Endothelial cell of umbilical vein (primary cell): ENCODE measurements around the gene FMO5. TPM values are rescaled to one million over a fixed set of nuclear protein-coding genes. Genes with fewer than 3 reads are reported as not detected.

ENCODE experiments used
- BruUV-seq: library from RNA; stranded (reverse); fragments of 400-500 nt; replicated peaks from 2 replicates; lab custom pipeline; 2021; lab: Mats Ljungman, UMichigan
- CTCF ChIA-PET: fragments of 300-600, 350-600 bp; sonication (Branson Sonifier 250); formaldehyde crosslinking; loops from one replicate; lab custom pipeline; 2021; ENCODE audit warnings: antibody characterized with exemption, inconsistent platforms; lab: Charles Lee
- POLR2A ChIA-PET: fragments of 300-600, 350-600 bp; sonication (Branson Sonifier 250); formaldehyde crosslinking; loops from one replicate; lab custom pipeline; 2021; ENCODE audit warnings: antibody characterized with exemption, inconsistent platforms; lab: Charles Lee
- DNase-seq: peaks from one replicate; pipeline ENCODE4 v3.0.0-alpha.2; 2011; ENCODE audit warnings: low read depth, low spot score
- FAIRE-seq: peaks from 2 replicates; lab custom pipeline; 2011; peaks lifted over from hg19 to GRCh38; lab: Jason Lieb, UNC
- H2AFZ ChIP-seq: 2 replicates; pipeline ENCODE4 v1.6.0; 2012; ENCODE audit warnings: low read depth, low read length, control low read depth, inconsistent platforms
- H3K27ac ChIP-seq: 2 replicates; pipeline ENCODE4 v1.5.1; 2011; ENCODE audit warnings: low read depth, mild to moderate bottlenecking, control low read depth, low read length, moderate library complexity; ENCODE audit not compliant: insufficient read depth
- H3K27me3 ChIP-seq, 2 experiments: 2 replicates each; pipeline versions ENCODE4 v1.6.0 to v1.6.1; 2011; ENCODE audit warnings: low read length in 2 of 2, mixed read lengths in 1 of 2; ENCODE audit not compliant: control insufficient read depth in 2 of 2, insufficient read depth in 2 of 2
- H3K36me3 ChIP-seq, 2 experiments: 2 replicates in 1 of 2; 3 replicates in 1 of 2; pipeline ENCODE4 v1.5.1; 2011; ENCODE audit warnings: low read length in 2 of 2, mild to moderate bottlenecking in 1 of 2, moderate library complexity in 1 of 2; ENCODE audit not compliant: control insufficient read depth in 2 of 2, insufficient read depth in 2 of 2; ENCODE audit errors: extremely low read depth in 1 of 2
- H3K4me1 ChIP-seq: 3 replicates; pipeline ENCODE4 v1.5.1; 2011; ENCODE audit warnings: mild to moderate bottlenecking, low read length; ENCODE audit not compliant: control insufficient read depth, insufficient read depth; ENCODE audit errors: extremely low read depth
- H3K4me2 ChIP-seq: 2 replicates; pipeline ENCODE4 v1.6.1; 2011; ENCODE audit warnings: low read length, control low read depth, mixed read lengths; ENCODE audit not compliant: insufficient read depth
- H3K4me3 ChIP-seq, 3 experiments: fragments of 200-600 bp in 1 of 3; sonication (generic), shearing (Covaris generic) in 1 of 3; replicated peaks in 1 of 3; 2 replicates each; pipeline ENCODE4 v1.5.1; 2011 to 2016; ENCODE audit warnings: control low read depth in 3 of 3, low read length in 3 of 3, mild to moderate bottlenecking in 2 of 3, inconsistent platforms in 1 of 3, low read depth in 1 of 3, moderate library complexity in 1 of 3; ENCODE audit not compliant: insufficient read depth in 1 of 3
- H3K79me2 ChIP-seq: 2 replicates; pipeline ENCODE4 v1.6.0; 2012; ENCODE audit warnings: low read length, inconsistent platforms; ENCODE audit not compliant: control insufficient read depth, insufficient read depth
- H3K9ac ChIP-seq: replicated peaks from 2 replicates; pipeline ENCODE3; 2011; ENCODE audit warnings: low read length, control low read depth; ENCODE audit not compliant: insufficient read depth; ENCODE audit errors: extremely low read depth
- H3K9me1 ChIP-seq: replicated peaks from 3 replicates; pipeline ENCODE4 v1.6.0; 2011; ENCODE audit warnings: mild to moderate bottlenecking, low read length; ENCODE audit not compliant: control insufficient read depth, insufficient read depth; ENCODE audit errors: extremely low read depth
- H3K9me3 ChIP-seq: replicated peaks from 2 replicates; pipeline ENCODE4 v1.5.1; 2012; ENCODE audit warnings: low read length, inconsistent platforms; ENCODE audit not compliant: control insufficient read depth, insufficient read depth
- H4K20me1 ChIP-seq: replicated peaks from 2 replicates; pipeline ENCODE3; 2011; ENCODE audit warnings: mild to moderate bottlenecking, low read length; ENCODE audit not compliant: control insufficient read depth, insufficient read depth; ENCODE audit errors: extremely low read depth
- EZH2 ChIP-seq: IDR thresholded peaks from 2 replicates; pipeline ENCODE4 v1.6.1; 2012; ENCODE audit warnings: borderline replicate concordance, low read depth, mild to moderate bottlenecking, moderate library complexity, low read length, inconsistent platforms; ENCODE audit not compliant: severe bottlenecking
- FOS ChIP-seq: IDR thresholded peaks from 2 replicates; pipeline ENCODE4 v1.6.1; 2011; ENCODE audit warnings: mild to moderate bottlenecking, low read length, moderate library complexity, borderline replicate concordance; ENCODE audit not compliant: insufficient read depth
- GATA2 ChIP-seq: IDR thresholded peaks from 2 replicates; pipeline ENCODE4 v1.7.0; 2011; ENCODE audit warnings: low read depth, mild to moderate bottlenecking, moderate library complexity, mixed read lengths, low read length; ENCODE audit not compliant: insufficient read length, insufficient read depth
- JUN ChIP-seq: IDR thresholded peaks from 2 replicates; pipeline ENCODE4 v1.6.1; 2011; ENCODE audit warnings: borderline replicate concordance, low read depth; ENCODE audit not compliant: insufficient read length, insufficient read depth
- MAX ChIP-seq: IDR thresholded peaks from 2 replicates; pipeline ENCODE4 v1.6.1; 2011; ENCODE audit not compliant: insufficient read depth, insufficient read length
- MYC ChIP-seq: IDR thresholded peaks from one replicate; pipeline ENCODE4 v1.6.1; 2011; ENCODE audit warnings: mild to moderate bottlenecking, low read depth, low read length
- POLR2A ChIP-seq: IDR thresholded peaks from 2 replicates; pipeline ENCODE4 v1.6.1; 2012; ENCODE audit warnings: low read depth, mild to moderate bottlenecking, control low read depth, low read length
- POLR2AphosphoS5 ChIP-seq: IDR thresholded peaks from 2 replicates; pipeline ENCODE4 v1.6.1; 2012; ENCODE audit warnings: low read depth, mild to moderate bottlenecking, control low read depth, low read length, moderate library complexity; ENCODE audit not compliant: insufficient read depth
- dilution Hi-C: fragments of 300-500 bp; cut with MboI; formaldehyde crosslinking; loops from one replicate; pipeline ENCODE4 v1.15.0; 2019; ENCODE audit warnings: low sequenced_read_pairs; ENCODE audit not compliant: extremely low pct_ligation_motif_present
- intact Hi-C: fragments of 100-400 bp; cut with micrococcal nuclease; formaldehyde crosslinking; loops from one replicate; pipeline ENCODE4 v1.10.0; 2022
- polyA plus RNA-seq, 4 experiments: library from polyadenylated mRNA; depleted of rRNA in 3 of 4; stranded (reverse) in 3 of 4; unstranded in 1 of 4; fragments of >200 nt; gene quantifications; 2 replicates each; pipeline versions ENCODE4 v1.2.1 to v1.2.3, GENCODE V29; 2011 to 2012; ENCODE audit warnings: missing spikeins in 1 of 4
- total RNA-seq: library from RNA; stranded (reverse); gene quantifications from 2 replicates; pipeline ENCODE4 v1.2.3, GENCODE V29; 2021
- TF ChIP-seq, protein P1 (sequence below), 2 donors: IDR thresholded peaks; 1 replicate in 1 of 2; 2 replicates in 1 of 2; pipeline ENCODE4 v1.5.1; 2011; ENCODE audit warnings: low read length in 2 of 2, mild to moderate bottlenecking in 2 of 2, moderate library complexity in 2 of 2, control low read depth in 1 of 2, inconsistent platforms in 1 of 2, low read depth in 1 of 2; ENCODE audit not compliant: insufficient read depth in 1 of 2; ENCODE audit errors: extremely low read depth in 1 of 2

FMO5 gene
- total and polyA plus RNA-seq, 2 donors (not counting 3 experiments of a cell fraction or from before 2014, with no cell fraction given) = 0.48 to 0.60 TPM

GRCh38 chr1:147238925-147239820 lies 14.0 kb upstream of the FMO5 start:
- intact Hi-C loops = no loop called here
- CTCF ChIA-PET = interaction anchor here (1.4 kb wide), 1 partner anchor 14 kb away, joined by 6 read pairs; the partner anchor contains the start of gene FMO5
- POLR2A ChIA-PET = no interaction called here

More at GRCh38 chr1:147238925-147239820, 14.0 kb upstream of the FMO5 start:
- TF ChIP-seq POLR2A = no peak
- TF ChIP-seq POLR2AphosphoS5 = no peak
- TF ChIP-seq FOS = no peak
- TF ChIP-seq GATA2 = no peak
- TF ChIP-seq, protein P1, sequence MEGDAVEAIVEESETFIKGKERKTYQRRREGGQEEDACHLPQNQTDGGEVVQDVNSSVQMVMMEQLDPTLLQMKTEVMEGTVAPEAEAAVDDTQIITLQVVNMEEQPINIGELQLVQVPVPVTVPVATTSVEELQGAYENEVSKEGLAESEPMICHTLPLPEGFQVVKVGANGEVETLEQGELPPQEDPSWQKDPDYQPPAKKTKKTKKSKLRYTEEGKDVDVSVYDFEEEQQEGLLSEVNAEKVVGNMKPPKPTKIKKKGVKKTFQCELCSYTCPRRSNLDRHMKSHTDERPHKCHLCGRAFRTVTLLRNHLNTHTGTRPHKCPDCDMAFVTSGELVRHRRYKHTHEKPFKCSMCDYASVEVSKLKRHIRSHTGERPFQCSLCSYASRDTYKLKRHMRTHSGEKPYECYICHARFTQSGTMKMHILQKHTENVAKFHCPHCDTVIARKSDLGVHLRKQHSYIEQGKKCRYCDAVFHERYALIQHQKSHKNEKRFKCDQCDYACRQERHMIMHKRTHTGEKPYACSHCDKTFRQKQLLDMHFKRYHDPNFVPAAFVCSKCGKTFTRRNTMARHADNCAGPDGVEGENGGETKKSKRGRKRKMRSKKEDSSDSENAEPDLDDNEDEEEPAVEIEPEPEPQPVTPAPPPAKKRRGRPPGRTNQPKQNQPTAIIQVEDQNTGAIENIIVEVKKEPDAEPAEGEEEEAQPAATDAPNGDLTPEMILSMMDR (IDR thresholded peaks at IDR 0.05; ENCODE audit: extremely low read depth in 1 of 2, insufficient read depth in 1 of 2, low read depth in 1 of 2, low read length in 2 of 2) = no peak
- TF ChIP-seq JUN = no peak
- no peak for TF ChIP-seq MYC
- no peak for TF ChIP-seq MAX
- no peak for TF ChIP-seq EZH2
- DNase-seq = no peak
- no peak for FAIRE-seq
- Histone ChIP-seq H3K9me1 (no peaks in the 10 kb centered on the region), H3K27me3 (peaks cover 2 to 3% of the 10 kb centered on the region in 2 experiments), H3K4me1 (peaks cover 7% of the 10 kb centered on the region), H3K27ac (no peak overlapping the region), H3K4me3 (no peak overlapping the region), H3K9ac (no peak overlapping the region), H4K20me1 (no peaks in the 10 kb centered on the region), H3K9me3 (no peaks in the 10 kb centered on the region), H3K4me2 (no peak overlapping the region), H2AFZ (no peak overlapping the region), H3K79me2 (peaks cover 11% of the 10 kb centered on the region), H3K36me3 (no peaks in the 10 kb centered on the region)
- BruUV-seq = no TSS peak
- dilution Hi-C loops = no loop called here
